ENCODE data around the gene EHHADH. TPM values are rescaled to one million over a fixed set of nuclear protein-coding genes. Genes with fewer than 3 reads are reported as not detected.

The EHHADH gene
- total and polyA plus RNA-seq, 4 donors, result 2.8 to 11.1 (median 6.3) TPM

GRCh38 chr3:185215873-185216606 is 37.8 kb downstream of the EHHADH start:
- Histone ChIP-seq H3K36me3 (ENCODE audit: control insufficient read depth in 4 of 4, insufficient read depth in 4 of 4, low read length in 4 of 4) (no peaks in the 10 kb centered on the region), H3K27me3 (ENCODE audit: control insufficient read depth in 3 of 3, insufficient read depth in 3 of 3, low read length in 2 of 3) (no peaks in the 10 kb centered on the region), H3K27ac (ENCODE audit: low read depth in 1 of 2, low read length in 1 of 2) (peak overlapping the region in 1 of 2 donors; percentile 6), H3K9me3 (ENCODE audit: control insufficient read depth in 4 of 4, insufficient read depth in 3 of 4, low read length in 3 of 4) (no peaks in the 10 kb centered on the region), H3K4me1 (ENCODE audit: control insufficient read depth in 5 of 5, insufficient read depth in 5 of 5, low read length in 5 of 5) (no peaks in the 10 kb centered on the region), H3K4me3 (no peak overlapping the region), H3K9ac (ENCODE audit: insufficient read depth in 1 of 2, low read length in 2 of 2) (peak overlapping the region in 1 of 2 donors; percentile 58)
- TF ChIP-seq, protein P1, sequence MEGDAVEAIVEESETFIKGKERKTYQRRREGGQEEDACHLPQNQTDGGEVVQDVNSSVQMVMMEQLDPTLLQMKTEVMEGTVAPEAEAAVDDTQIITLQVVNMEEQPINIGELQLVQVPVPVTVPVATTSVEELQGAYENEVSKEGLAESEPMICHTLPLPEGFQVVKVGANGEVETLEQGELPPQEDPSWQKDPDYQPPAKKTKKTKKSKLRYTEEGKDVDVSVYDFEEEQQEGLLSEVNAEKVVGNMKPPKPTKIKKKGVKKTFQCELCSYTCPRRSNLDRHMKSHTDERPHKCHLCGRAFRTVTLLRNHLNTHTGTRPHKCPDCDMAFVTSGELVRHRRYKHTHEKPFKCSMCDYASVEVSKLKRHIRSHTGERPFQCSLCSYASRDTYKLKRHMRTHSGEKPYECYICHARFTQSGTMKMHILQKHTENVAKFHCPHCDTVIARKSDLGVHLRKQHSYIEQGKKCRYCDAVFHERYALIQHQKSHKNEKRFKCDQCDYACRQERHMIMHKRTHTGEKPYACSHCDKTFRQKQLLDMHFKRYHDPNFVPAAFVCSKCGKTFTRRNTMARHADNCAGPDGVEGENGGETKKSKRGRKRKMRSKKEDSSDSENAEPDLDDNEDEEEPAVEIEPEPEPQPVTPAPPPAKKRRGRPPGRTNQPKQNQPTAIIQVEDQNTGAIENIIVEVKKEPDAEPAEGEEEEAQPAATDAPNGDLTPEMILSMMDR (IDR thresholded peaks at IDR 0.05; ENCODE audit: control extremely low read depth, extremely low read depth), result peak; percentile 26
- DNase-seq (peak in 2 of 3 donors; percentile 25 to 47), ATAC-seq (ENCODE audit: insufficient read depth, low FRiP score) (no peak)
- 20 to 41% methylated on average over 6 of the region's 6 CpGs for WGBS, 2 donors

- ATAC-seq (ENCODE audit: insufficient read depth, low FRiP score) (no peak), DNase-seq (no peak)
- H3K9ac ChIP-seq (ENCODE audit: insufficient read depth in 1 of 2, low read length in 2 of 2), result no peak overlapping the region
- H3K27ac ChIP-seq (ENCODE audit: low read depth in 1 of 2, low read length in 1 of 2), result no peak overlapping the region
- no peaks in the 10 kb centered on the region for H3K36me3 ChIP-seq (ENCODE audit: control insufficient read depth in 4 of 4, insufficient read depth in 4 of 4, low read length in 4 of 4)
- H3K4me3 ChIP-seq, result no peak overlapping the region
- TF ChIP-seq, protein P1 (IDR thresholded peaks at IDR 0.05; ENCODE audit: control extremely low read depth, extremely low read depth), result no peak
- no peaks in the 10 kb centered on the region for H3K9me3 ChIP-seq (ENCODE audit: control insufficient read depth in 4 of 4, insufficient read depth in 3 of 4, low read length in 3 of 4)
- H3K4me1 ChIP-seq (ENCODE audit: control insufficient read depth in 5 of 5, insufficient read depth in 5 of 5, low read length in 5 of 5), result no peaks in the 10 kb centered on the region
- H3K27me3 ChIP-seq (ENCODE audit: control insufficient read depth in 3 of 3, insufficient read depth in 3 of 3, low read length in 2 of 3), result no peaks in the 10 kb centered on the region
- WGBS, 2 donors, result 97 to 99% methylated on average over 5 of the region's 5 CpGs
Measured at GRCh38 chr3:185212559-185212958, 41.3 kb downstream of the EHHADH start.

DNA sequence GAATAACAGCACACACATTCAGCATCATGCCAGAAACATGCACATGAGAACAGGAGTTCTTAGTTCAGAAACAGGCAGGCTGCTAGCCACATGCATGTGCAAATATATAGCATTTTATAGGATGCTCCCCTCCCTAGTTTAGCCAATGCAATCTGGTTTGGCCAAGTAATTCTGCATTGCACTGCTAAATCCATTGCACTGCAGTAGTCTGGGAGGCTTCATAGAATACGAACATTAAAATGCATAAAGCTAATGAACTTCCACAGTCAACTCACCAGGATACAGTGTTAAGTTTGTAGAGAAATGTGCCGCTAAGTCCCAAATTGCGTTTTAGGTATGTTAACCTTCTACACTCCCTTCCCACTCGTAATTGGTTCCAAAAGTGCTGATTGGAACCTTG is 41.8 kb downstream of the EHHADH start:
- ATAC-seq (ENCODE audit: insufficient read depth, low FRiP score), result no peak
- DNase-seq, result no peak
- Histone ChIP-seq H3K4me3 (no peak overlapping the region), H3K27me3 (ENCODE audit: control insufficient read depth in 3 of 3, insufficient read depth in 3 of 3, low read length in 2 of 3) (no peaks in the 10 kb centered on the region), H3K36me3 (ENCODE audit: control insufficient read depth in 4 of 4, insufficient read depth in 4 of 4, low read length in 4 of 4) (no peaks in the 10 kb centered on the region), H3K9me3 (ENCODE audit: control insufficient read depth in 4 of 4, insufficient read depth in 3 of 4, low read length in 3 of 4) (no peaks in the 10 kb centered on the region), H3K27ac (ENCODE audit: low read depth in 1 of 2, low read length in 1 of 2) (no peak overlapping the region), H3K9ac (ENCODE audit: insufficient read depth in 1 of 2, low read length in 2 of 2) (no peak overlapping the region), H3K4me1 (ENCODE audit: control insufficient read depth in 5 of 5, insufficient read depth in 5 of 5, low read length in 5 of 5) (no peaks in the 10 kb centered on the region)
- TF ChIP-seq, protein P1 (IDR thresholded peaks at IDR 0.05; ENCODE audit: control extremely low read depth, extremely low read depth), result no peak
- WGBS, 2 donors, result 94 to 96% methylated on average over 4 of the region's 4 CpGs

All from lung (tissue), 12 donors.